ENCODE data around the gene YPEL1.

DNA sequence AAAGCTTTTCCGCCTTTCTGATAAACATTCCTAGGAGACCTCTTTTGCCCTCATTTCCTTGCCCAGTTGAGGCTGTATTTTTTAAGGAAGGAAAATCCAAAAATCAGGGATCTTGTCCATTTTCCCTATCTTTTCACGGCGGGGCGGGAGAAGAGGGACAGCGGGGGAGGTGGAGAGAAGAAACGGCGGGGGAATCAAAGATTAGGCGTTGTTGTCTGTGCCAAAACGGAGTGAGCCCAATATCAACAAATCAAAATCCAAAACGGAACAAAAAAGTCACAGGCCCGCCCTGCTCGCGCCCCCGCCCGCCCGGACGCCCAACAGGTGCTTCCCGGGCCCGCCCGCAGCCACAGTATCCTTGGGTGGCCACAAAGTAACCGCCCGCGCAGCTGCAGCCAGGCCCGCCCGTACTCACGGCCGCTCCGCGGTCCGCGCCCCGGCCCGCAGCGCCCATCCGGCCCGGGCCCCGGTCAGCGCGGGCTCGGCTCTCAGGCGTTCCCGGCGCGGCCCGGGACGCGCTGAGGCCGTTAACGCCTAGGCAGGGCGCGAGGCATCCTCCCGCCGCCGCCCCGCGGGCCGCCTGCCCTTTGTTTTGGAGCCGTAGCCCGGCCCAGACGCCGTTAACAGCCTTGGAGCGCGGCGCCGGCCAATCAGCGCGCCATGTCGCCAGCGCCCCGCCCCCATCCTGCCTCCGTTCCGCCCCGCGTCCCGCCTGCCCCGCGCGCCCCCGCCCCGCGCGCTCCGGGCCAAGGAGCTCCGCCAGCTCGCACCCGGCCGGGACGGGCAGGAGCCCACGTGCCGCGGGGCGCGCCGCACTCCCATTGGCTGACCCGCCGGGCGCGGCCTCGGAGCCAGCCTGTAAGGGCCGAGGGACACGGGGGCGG lies at the start of gene YPEL1:
- TF ChIP-seq, protein P1, sequence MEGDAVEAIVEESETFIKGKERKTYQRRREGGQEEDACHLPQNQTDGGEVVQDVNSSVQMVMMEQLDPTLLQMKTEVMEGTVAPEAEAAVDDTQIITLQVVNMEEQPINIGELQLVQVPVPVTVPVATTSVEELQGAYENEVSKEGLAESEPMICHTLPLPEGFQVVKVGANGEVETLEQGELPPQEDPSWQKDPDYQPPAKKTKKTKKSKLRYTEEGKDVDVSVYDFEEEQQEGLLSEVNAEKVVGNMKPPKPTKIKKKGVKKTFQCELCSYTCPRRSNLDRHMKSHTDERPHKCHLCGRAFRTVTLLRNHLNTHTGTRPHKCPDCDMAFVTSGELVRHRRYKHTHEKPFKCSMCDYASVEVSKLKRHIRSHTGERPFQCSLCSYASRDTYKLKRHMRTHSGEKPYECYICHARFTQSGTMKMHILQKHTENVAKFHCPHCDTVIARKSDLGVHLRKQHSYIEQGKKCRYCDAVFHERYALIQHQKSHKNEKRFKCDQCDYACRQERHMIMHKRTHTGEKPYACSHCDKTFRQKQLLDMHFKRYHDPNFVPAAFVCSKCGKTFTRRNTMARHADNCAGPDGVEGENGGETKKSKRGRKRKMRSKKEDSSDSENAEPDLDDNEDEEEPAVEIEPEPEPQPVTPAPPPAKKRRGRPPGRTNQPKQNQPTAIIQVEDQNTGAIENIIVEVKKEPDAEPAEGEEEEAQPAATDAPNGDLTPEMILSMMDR (conservative IDR thresholded peaks at IDR 0.05; ENCODE audit: low read length), result no peak
- no peak for TF ChIP-seq EZH2phosphoT487 (IDR thresholded peaks at IDR 0.05; ENCODE audit: borderline replicate concordance)

All from Loucy (cell line).